ENCODE results near the gene DCBLD2. TPM values are rescaled to one million over a fixed set of nuclear protein-coding genes. Genes with fewer than 3 reads are reported as not detected.
A peak's percentile ranks its signal among the peaks of the same experiment; 100 is the strongest.

The DCBLD2 gene
- total and polyA plus RNA-seq, 2 of the 13 experiments (the other 11 are each of a cell fraction or from before 2014, with no cell fraction given) = 43.8 to 56.9 TPM

GRCh38 chr3:98784042-98784441, 117.5 kb downstream of the DCBLD2 start (continued):
- peak; percentile 41; the same call in 1 of the 2 replicates for TF ChIP-seq HNF4A (CRISPR knock-in tag; IDR thresholded peaks at IDR 0.05)
- 0 out of 2 replicates have a peak, but pooled peaks have one; percentile 15 for TF ChIP-seq ZBTB33 (CRISPR knock-in tag; IDR thresholded peaks at IDR 0.05)
- TF ChIP-seq, protein P1, sequence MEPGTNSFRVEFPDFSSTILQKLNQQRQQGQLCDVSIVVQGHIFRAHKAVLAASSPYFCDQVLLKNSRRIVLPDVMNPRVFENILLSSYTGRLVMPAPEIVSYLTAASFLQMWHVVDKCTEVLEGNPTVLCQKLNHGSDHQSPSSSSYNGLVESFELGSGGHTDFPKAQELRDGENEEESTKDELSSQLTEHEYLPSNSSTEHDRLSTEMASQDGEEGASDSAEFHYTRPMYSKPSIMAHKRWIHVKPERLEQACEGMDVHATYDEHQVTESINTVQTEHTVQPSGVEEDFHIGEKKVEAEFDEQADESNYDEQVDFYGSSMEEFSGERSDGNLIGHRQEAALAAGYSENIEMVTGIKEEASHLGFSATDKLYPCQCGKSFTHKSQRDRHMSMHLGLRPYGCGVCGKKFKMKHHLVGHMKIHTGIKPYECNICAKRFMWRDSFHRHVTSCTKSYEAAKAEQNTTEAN (CRISPR knock-in tag; conservative IDR thresholded peaks at IDR 0.05) = 0 out of 2 replicates have a peak, but pooled peaks have one; percentile 32

DNA sequence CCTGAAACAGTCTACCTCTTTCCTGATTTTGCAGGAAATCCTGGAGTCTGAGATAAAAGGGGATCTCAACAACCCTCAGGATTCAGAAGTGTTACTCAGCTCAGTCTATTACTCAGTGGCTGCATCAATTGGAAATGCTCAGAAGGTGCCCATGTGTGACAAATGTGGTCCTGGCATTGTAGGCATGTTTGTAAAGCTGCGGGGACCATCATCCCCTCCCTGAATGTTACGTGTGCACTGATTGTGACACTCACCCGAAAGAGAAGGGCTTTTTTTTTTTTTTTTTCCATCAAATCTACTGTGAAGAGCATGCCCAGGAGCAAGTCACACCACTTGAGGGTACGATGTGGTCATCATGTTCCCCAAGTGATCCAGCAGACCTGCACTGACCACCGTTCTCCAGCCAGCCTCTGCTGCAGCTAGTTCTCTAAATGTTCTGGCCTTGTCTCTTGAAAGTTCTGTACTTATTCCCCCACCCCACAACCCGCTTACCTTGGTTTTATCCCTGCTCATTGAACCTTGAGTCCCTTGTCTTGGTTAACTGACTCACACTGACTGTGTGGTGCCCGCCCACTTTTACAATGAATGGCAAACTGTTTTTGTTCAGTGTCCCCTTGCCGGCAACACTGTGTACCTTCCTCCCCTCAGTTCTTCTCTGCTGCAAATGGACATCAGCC, 118.5 kb downstream of the DCBLD2 start:
- in situ Hi-C loops (cut with HindIII; ENCODE audit: extremely low pct_ligation_motif_present, low pct_unique_long_range_greater_than_20kb) = no loop called here
- no TSS peak for BruUV-seq (replicated peaks)
- TF ChIP-seq ZHX2 (IDR thresholded peaks at IDR 0.05; ENCODE audit: low read depth) (no peak), ZHX2 (CRISPR knock-in tag; IDR thresholded peaks at IDR 0.05; ENCODE audit: borderline replicate concordance) (no peak), ZBTB37 (CRISPR knock-in tag; IDR thresholded peaks at IDR 0.05) (no peak), TFE3 (CRISPR knock-in tag; IDR thresholded peaks at IDR 0.05) (no peak), ONECUT2 (CRISPR knock-in tag; IDR thresholded peaks at IDR 0.05) (no peak)

More for the DNA sequence above, 118.5 kb downstream of the DCBLD2 start:
- CTCF ChIA-PET (ENCODE audit: low intra/inter-chr PET ratio, low total read pairs) = no interaction called here
- Histone ChIP-seq H3K9ac (ENCODE audit: insufficient read depth, low read depth, low read length) (peak overlapping the region; percentile 7; the same call in 1 of the 2 replicates), H2AFZ (ENCODE audit: low read length) (no peak overlapping the region), H3K36me3 (replicated peaks in 1 of 2; ENCODE audit: control insufficient read depth in 1 of 2, insufficient read depth in 2 of 2, low read length in 2 of 2) (peaks cover under 1 to 2% of the 10 kb centered on the region in 2 experiments; a peak in 2 of 5 replicates), H4K20me1 (ENCODE audit: insufficient read depth, low read length) (no peaks in the 10 kb centered on the region), H3K27me3 (ENCODE audit: control insufficient read depth in 1 of 2, insufficient read depth in 2 of 2, low read length in 2 of 2) (no peaks in the 10 kb centered on the region), H3K4me3 (replicated peaks in 1 of 3; ENCODE audit: insufficient read depth in 1 of 3, low read depth in 2 of 3, low read length in 3 of 3) (peak overlapping the region in 1 of 3 experiments; percentile 44; a peak in 1 of 6 replicates), H3K4me2 (ENCODE audit: low read depth, low read length) (peak overlapping the region; percentile 39), H3K27ac (ENCODE audit: extremely low read length, insufficient read depth, low read length) (peak overlapping the region; percentile 70), H3K79me2 (ENCODE audit: insufficient read depth, low read length) (peaks cover 3% of the 10 kb centered on the region), H3K4me1 (ENCODE audit: insufficient read depth, low read length) (peaks cover 99% of the 10 kb centered on the region), H3K9me3 (ENCODE audit: low read length) (no peaks in the 10 kb centered on the region)
- intact Hi-C loops (cut with micrococcal nuclease; ENCODE audit: unreplicated experiment) = loop anchor here (5.0 kb wide), 1 partner anchor 91 kb away; no protein-coding TSS in a partner anchor
- FAIRE-seq = peak; percentile 37
- ATAC-seq = peak; percentile 67
- POLR2A ChIA-PET = interaction anchor here (1.0 kb wide), 1 partner anchor 51 kb away, joined by 3 read pairs; no protein-coding TSS in a partner anchor
- 21% methylated on average over 8 of the region's 8 CpGs for WGBS (ENCODE audit: low lambda C conversion rate)
- peak; percentile 90 for DNase-seq (ENCODE audit: low spot score)

All from HepG2 (cell line).